Endothelial cell of umbilical vein (primary cell): ENCODE measurements around the gene TMEM114.

Source experiments
- EZH2 ChIP-seq: IDR thresholded peaks from 2 replicates; pipeline ENCODE4 v1.6.1; 2012; ENCODE audit warnings: borderline replicate concordance, low read depth, mild to moderate bottlenecking, moderate library complexity, low read length, inconsistent platforms; ENCODE audit not compliant: severe bottlenecking
- FOS ChIP-seq: IDR thresholded peaks from 2 replicates; pipeline ENCODE4 v1.6.1; 2011; ENCODE audit warnings: mild to moderate bottlenecking, low read length, moderate library complexity, borderline replicate concordance; ENCODE audit not compliant: insufficient read depth
- POLR2A ChIP-seq: IDR thresholded peaks from 2 replicates; pipeline ENCODE4 v1.6.1; 2012; ENCODE audit warnings: low read depth, mild to moderate bottlenecking, control low read depth, low read length
- POLR2AphosphoS5 ChIP-seq: IDR thresholded peaks from 2 replicates; pipeline ENCODE4 v1.6.1; 2012; ENCODE audit warnings: low read depth, mild to moderate bottlenecking, control low read depth, low read length, moderate library complexity; ENCODE audit not compliant: insufficient read depth
- TF ChIP-seq, protein P1 (sequence below), 2 donors: IDR thresholded peaks; 1 replicate in 1 of 2; 2 replicates in 1 of 2; pipeline ENCODE4 v1.5.1; 2011; ENCODE audit warnings: low read length in 2 of 2, mild to moderate bottlenecking in 2 of 2, moderate library complexity in 2 of 2, control low read depth in 1 of 2, inconsistent platforms in 1 of 2, low read depth in 1 of 2; ENCODE audit not compliant: insufficient read depth in 1 of 2; ENCODE audit errors: extremely low read depth in 1 of 2

GRCh38 chr16:8576141-8577004, 13.9 kb downstream of the TMEM114 start:
- no peak for TF ChIP-seq EZH2
- TF ChIP-seq, protein P1, sequence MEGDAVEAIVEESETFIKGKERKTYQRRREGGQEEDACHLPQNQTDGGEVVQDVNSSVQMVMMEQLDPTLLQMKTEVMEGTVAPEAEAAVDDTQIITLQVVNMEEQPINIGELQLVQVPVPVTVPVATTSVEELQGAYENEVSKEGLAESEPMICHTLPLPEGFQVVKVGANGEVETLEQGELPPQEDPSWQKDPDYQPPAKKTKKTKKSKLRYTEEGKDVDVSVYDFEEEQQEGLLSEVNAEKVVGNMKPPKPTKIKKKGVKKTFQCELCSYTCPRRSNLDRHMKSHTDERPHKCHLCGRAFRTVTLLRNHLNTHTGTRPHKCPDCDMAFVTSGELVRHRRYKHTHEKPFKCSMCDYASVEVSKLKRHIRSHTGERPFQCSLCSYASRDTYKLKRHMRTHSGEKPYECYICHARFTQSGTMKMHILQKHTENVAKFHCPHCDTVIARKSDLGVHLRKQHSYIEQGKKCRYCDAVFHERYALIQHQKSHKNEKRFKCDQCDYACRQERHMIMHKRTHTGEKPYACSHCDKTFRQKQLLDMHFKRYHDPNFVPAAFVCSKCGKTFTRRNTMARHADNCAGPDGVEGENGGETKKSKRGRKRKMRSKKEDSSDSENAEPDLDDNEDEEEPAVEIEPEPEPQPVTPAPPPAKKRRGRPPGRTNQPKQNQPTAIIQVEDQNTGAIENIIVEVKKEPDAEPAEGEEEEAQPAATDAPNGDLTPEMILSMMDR (IDR thresholded peaks at IDR 0.05; ENCODE audit: extremely low read depth in 1 of 2, insufficient read depth in 1 of 2, low read depth in 1 of 2, low read length in 2 of 2) = no peak
- TF ChIP-seq POLR2A = no peak
- TF ChIP-seq FOS = no peak
- TF ChIP-seq POLR2AphosphoS5 = no peak
